ENCODE results near the gene GDPD4.

DNA sequence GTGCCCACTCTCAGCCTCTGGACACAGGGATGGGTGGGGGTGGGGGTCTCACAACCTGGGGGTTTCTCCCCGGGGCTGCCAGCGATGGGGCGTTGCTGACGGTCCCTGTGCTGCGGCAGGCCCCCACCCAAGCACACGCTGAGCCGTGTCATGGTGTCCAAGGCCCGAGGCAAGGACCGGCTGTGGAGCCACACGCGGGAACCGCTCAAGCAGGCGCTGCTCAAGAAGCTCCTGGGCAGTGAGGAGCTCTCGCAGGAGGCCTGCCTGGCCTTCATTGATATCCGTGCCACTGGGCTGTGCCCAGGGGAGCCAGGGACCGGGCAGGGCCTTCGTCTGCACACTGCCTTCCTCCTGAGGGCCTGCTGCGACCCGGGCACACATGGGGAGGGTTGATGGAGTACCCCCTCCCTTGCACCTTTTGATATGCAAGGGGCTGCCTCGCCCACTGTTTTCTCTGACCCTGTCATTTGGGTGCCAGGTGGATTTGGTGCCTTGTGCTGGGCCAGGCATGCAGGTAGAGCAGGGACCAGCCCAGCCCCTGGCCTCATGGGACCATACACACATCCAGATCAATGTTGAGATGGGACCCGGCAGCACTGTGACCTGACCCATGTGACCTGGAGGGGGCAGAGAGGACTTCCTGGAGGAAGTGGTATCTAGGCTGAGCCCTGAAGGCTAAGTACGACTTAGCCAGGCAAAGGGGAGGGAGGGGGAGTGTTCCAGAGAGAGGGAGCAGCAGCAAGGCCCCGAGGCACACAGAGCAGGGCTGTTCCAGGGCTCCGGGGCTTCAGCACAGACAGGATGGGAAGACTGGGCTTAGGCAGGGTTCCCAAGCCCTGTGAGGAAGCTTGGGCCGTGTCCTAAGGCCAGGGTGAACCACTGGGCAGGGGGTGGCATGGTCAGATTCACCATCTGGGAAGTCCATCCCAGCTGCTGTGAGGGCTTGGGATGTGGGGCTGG lies 98.3 kb downstream of the GDPD4 start:
- TF ChIP-seq, protein P1, sequence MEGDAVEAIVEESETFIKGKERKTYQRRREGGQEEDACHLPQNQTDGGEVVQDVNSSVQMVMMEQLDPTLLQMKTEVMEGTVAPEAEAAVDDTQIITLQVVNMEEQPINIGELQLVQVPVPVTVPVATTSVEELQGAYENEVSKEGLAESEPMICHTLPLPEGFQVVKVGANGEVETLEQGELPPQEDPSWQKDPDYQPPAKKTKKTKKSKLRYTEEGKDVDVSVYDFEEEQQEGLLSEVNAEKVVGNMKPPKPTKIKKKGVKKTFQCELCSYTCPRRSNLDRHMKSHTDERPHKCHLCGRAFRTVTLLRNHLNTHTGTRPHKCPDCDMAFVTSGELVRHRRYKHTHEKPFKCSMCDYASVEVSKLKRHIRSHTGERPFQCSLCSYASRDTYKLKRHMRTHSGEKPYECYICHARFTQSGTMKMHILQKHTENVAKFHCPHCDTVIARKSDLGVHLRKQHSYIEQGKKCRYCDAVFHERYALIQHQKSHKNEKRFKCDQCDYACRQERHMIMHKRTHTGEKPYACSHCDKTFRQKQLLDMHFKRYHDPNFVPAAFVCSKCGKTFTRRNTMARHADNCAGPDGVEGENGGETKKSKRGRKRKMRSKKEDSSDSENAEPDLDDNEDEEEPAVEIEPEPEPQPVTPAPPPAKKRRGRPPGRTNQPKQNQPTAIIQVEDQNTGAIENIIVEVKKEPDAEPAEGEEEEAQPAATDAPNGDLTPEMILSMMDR (IDR thresholded peaks at IDR 0.05; ENCODE audit: low read depth, low read length) = no peak
- no peak for TF ChIP-seq POLR2A (IDR thresholded peaks at IDR 0.05; ENCODE audit: extremely low read depth, insufficient read length)
- TF ChIP-seq, protein P2, sequence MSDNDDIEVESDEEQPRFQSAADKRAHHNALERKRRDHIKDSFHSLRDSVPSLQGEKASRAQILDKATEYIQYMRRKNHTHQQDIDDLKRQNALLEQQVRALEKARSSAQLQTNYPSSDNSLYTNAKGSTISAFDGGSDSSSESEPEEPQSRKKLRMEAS (IDR thresholded peaks at IDR 0.05; ENCODE audit: low read depth, low read length) = no peak
- TF ChIP-seq MYC (IDR thresholded peaks at IDR 0.05; ENCODE audit: low read depth, low read length) = no peak

Measured in NB4 (cell line).